Fibroblast of lung (primary cell): ENCODE results near the gene C21orf91.

Experiments used
- CTCF ChIP-seq, 2 donors: IDR thresholded peaks in 1 of 2; conservative IDR thresholded peaks in 1 of 2; 1 replicate in 1 of 2; 2 replicates in 1 of 2; pipeline ENCODE4 v1.5.1; 2011 to 2012; ENCODE audit warnings: low read length in 2 of 2, control low read depth in 1 of 2, inconsistent platforms in 1 of 2, low read depth in 1 of 2, mild to moderate bottlenecking in 1 of 2
- EZH2 ChIP-seq: IDR thresholded peaks from 2 replicates; pipeline ENCODE4 v1.5.1; 2012; ENCODE audit warnings: low read length, control low read depth, mild to moderate bottlenecking; ENCODE audit errors: missing control alignments

- TF ChIP-seq CTCF (conservative IDR thresholded peaks at IDR 0.05 in 1 of 2, IDR thresholded peaks at IDR 0.05 in 1 of 2; ENCODE audit: low read depth in 1 of 2, low read length in 2 of 2) (no peak), EZH2 (no peak)
These were observed 24.5 kb downstream of the C21orf91 start for GRCh38 chr21:17794518-17795145.
